BE2C (cell line): ENCODE data around the gene C2orf68.

ENCODE experiments used
- DNase-seq: peaks from one replicate; pipeline ENCODE4 v3.0.0-alpha.2; 2020
- H3K27me3 ChIP-seq: fragments of 250-450 bp; sonication (Bioruptor Pico); 2 replicates; pipeline ENCODE4 v1.5.1; 2020; ENCODE audit warnings: mild to moderate bottlenecking
- H3K36me3 ChIP-seq: fragments of 250-450 bp; sonication (Bioruptor Pico); 2 replicates; pipeline ENCODE4 v1.5.1; 2020; ENCODE audit warnings: mild to moderate bottlenecking
- H3K4me1 ChIP-seq: fragments of 250-450 bp; sonication (Bioruptor Pico); 2 replicates; pipeline ENCODE4 v1.5.1; 2020
- H3K4me3 ChIP-seq: 2 replicates; pipeline ENCODE4 v1.5.1; 2011; ENCODE audit warnings: low read depth, low read length
- H3K9me3 ChIP-seq: fragments of 250-450 bp; sonication (Bioruptor Pico); 2 replicates; pipeline ENCODE4 v1.5.1; 2020
- TF ChIP-seq, protein P1 (sequence below): IDR thresholded peaks from 2 replicates; pipeline ENCODE4 v1.5.1; 2012; ENCODE audit warnings: mild to moderate bottlenecking, low read depth, low read length

The C2orf68 gene

DNA sequence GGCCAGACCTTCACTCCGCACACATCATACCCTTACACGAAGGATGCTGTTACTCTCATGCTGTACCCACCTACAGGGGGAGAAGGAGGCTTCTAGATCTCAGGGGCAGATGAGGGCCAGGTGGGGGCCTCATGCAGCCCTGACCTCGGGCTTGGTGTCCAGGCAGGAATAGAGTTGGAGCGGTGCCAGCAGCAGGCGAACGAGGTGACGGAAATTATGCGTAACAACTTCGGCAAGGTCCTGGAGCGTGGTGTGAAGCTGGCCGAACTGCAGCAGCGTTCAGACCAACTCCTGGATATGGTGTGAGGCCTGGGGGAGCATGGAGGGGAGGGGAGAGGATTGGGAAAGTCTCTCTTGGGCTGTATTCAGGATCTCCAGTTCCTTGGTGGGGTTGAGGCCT lies 20.3 kb downstream of the C2orf68 start:
- no peaks in the 10 kb centered on the region for H3K9me3 ChIP-seq
- H3K4me1 ChIP-seq = no peaks in the 10 kb centered on the region
- TF ChIP-seq, protein P1, sequence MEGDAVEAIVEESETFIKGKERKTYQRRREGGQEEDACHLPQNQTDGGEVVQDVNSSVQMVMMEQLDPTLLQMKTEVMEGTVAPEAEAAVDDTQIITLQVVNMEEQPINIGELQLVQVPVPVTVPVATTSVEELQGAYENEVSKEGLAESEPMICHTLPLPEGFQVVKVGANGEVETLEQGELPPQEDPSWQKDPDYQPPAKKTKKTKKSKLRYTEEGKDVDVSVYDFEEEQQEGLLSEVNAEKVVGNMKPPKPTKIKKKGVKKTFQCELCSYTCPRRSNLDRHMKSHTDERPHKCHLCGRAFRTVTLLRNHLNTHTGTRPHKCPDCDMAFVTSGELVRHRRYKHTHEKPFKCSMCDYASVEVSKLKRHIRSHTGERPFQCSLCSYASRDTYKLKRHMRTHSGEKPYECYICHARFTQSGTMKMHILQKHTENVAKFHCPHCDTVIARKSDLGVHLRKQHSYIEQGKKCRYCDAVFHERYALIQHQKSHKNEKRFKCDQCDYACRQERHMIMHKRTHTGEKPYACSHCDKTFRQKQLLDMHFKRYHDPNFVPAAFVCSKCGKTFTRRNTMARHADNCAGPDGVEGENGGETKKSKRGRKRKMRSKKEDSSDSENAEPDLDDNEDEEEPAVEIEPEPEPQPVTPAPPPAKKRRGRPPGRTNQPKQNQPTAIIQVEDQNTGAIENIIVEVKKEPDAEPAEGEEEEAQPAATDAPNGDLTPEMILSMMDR = no peak
- no peaks in the 10 kb centered on the region for H3K27me3 ChIP-seq
- H3K4me3 ChIP-seq = no peak overlapping the region
- H3K36me3 ChIP-seq = no peaks in the 10 kb centered on the region
- no peak for DNase-seq

DNA sequence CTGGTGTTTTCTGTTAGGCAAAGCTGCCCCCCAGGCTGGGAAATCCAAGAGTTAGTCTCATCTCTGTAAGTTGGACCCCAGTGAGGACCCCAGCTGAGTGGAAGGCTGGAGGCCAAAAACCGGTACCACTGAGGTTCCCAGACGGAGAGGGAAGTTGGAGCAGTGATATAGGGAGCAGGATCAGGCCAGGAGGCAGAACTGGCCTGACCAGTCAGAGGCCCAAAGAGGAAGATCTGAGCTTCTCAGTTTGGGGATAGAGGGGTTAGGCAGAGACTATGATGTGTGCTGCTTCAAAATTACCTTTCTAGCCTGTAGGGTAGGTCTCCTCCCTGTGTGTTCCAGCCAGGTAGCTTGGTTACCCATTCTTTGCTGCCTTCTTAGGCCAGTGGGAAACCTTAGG lies 20.9 kb downstream of the C2orf68 start:
- no peaks in the 10 kb centered on the region for H3K27me3 ChIP-seq
- no peaks in the 10 kb centered on the region for H3K9me3 ChIP-seq
- H3K36me3 ChIP-seq = no peaks in the 10 kb centered on the region
- TF ChIP-seq, protein P1 = no peak
- H3K4me1 ChIP-seq = no peaks in the 10 kb centered on the region
- DNase-seq = no peak
- no peak overlapping the region for H3K4me3 ChIP-seq

DNA sequence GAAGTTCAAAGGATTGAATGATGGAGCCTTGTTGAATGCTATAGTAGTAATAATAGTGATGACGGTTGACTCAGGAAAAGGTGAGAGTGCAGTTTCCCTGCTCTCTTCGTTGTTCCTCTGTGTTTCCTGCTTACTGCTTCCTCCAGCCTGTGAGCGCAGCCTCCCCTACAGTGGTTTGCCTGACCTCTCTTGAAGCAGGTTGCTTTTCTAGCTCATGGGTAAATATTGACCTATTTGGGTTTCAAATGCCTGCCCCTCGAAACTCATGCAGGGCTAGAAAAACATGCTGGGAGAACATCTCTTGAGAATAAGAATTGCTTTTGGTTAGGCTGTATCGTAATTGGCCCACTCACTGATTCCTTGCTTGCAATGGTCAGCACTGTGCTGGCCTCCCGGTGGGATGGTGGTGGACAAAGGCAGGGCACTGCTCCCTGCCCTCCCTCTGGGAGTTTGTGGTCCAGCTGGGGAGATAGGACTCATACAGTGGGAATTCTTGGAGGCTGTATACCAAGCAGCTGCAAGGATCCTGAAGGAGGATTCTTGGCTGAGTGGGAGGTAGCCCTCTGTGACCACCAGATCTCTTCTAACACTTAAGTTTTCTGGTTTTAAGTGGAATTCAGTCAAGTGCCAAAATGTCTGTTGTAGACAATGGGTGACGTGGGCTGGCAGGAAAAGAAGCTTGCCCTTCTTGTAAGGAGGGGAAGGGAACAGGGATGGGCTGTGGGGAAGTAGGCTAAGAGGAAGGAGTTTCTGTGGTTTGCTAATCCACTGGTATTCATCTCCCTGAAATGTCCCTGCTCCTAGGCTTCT lies 21.7 kb downstream of the C2orf68 start:
- no peaks in the 10 kb centered on the region for H3K36me3 ChIP-seq
- H3K4me1 ChIP-seq = no peaks in the 10 kb centered on the region
- no peaks in the 10 kb centered on the region for H3K27me3 ChIP-seq
- DNase-seq = no peak
- TF ChIP-seq, protein P1 = no peak
- no peaks in the 10 kb centered on the region for H3K9me3 ChIP-seq
- no peak overlapping the region for H3K4me3 ChIP-seq

DNA sequence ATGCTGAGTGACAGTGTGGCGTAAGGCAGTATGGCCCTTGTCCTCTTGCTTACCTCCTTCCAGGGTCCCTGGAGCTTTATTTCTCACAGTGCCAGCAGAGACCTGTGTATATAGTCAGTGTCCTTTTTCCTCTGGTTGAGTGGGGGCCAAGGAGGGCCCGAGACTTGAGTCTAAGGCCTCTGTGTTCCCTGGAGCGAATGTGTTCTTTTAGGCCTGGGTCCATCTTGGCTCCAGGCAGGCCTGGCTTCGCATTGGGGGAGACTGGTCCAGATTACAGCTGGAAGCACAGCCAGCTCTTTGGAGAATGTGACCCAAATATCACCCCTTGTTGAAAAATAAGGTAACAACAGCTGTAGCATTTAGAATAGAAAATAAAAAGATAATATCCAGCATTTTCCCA lies 22.7 kb downstream of the C2orf68 start:
- DNase-seq = no peak

DNA sequence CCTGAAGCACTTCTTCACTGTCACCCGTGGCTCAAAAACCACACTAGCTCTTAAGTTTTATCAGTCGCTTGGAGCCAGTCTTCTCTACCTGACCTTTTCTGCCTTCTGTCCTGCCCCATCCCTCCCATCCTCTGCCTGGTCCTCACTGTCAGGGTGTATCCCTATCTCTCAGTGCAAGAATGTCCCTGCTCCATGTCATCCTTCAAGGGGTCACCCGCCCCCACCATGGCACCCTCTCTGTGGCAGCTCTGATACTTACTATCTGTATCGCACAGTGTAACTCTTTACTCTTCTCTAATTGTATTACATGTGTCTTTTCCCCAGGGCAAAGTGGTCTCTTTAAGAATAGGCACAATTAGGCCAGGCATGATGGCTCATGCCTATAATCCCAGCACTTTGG lies 23.2 kb downstream of the C2orf68 start:
- Histone ChIP-seq H3K36me3 (no peaks in the 10 kb centered on the region), H3K9me3 (no peaks in the 10 kb centered on the region), H3K4me3 (no peak overlapping the region), H3K4me1 (no peaks in the 10 kb centered on the region), H3K27me3 (no peaks in the 10 kb centered on the region)
- TF ChIP-seq, protein P1 = no peak
- DNase-seq = no peak

More for the DNA sequence above, 22.7 kb downstream of the C2orf68 start:
- no peak overlapping the region for H3K4me3 ChIP-seq
- no peaks in the 10 kb centered on the region for H3K27me3 ChIP-seq
- no peaks in the 10 kb centered on the region for H3K9me3 ChIP-seq
- H3K4me1 ChIP-seq = no peaks in the 10 kb centered on the region
- TF ChIP-seq, protein P1 = no peak
- H3K36me3 ChIP-seq = no peaks in the 10 kb centered on the region

DNA sequence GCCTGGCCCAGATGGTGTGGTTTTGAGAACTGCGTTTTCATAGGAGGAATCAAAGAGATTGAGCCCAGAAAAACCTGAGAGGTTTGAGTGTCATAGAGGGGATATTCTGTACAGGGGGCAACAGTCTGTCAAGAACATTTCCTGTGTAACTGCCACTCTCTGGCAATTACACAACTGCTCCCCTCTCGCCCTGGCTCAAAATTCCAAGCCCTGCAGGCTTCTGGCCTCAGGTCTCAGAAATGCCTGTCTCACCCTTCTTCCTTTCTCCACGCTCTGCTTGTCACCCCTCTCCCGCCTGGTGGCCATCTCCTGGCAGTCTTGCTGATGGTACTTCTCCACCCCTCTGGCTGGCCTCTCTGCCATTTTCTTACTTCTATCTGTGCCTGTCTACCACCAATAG lies 23.6 kb downstream of the C2orf68 start:
- Histone ChIP-seq H3K27me3 (no peaks in the 10 kb centered on the region), H3K36me3 (no peaks in the 10 kb centered on the region), H3K4me1 (no peaks in the 10 kb centered on the region), H3K4me3 (no peak overlapping the region), H3K9me3 (no peaks in the 10 kb centered on the region)
- no peak for DNase-seq
- TF ChIP-seq, protein P1 = no peak
